ENCODE results near the gene FBXL14. TPM values are rescaled to one million over a fixed set of nuclear protein-coding genes. Genes with fewer than 3 reads are reported as not detected.

FBXL14 gene
- total and polyA plus RNA-seq, 8 donors, result 3.2 to 14.2 (median 8.7) TPM

GRCh38 chr12:1620092-1620491 lies 25.7 kb upstream of the FBXL14 start:
- TF ChIP-seq CTCF (IDR thresholded peaks at IDR 0.05), result no peak
- Histone ChIP-seq H3K27ac (no peak overlapping the region), H3K9me3 (no peaks in the 10 kb centered on the region)

GRCh38 chr12:1619587-1619986 lies 25.2 kb upstream of the FBXL14 start:
- ATAC-seq, result peak in 2 of 4 donors; percentile 53 to 67
- Histone ChIP-seq H3K9me3 (no peaks in the 10 kb centered on the region), H3K4me3 (no peak overlapping the region), H3K4me1 (no peaks in the 10 kb centered on the region), H3K27ac (no peak overlapping the region), H3K27me3 (no peaks in the 10 kb centered on the region), H3K36me3 (no peaks in the 10 kb centered on the region)
- DNase-seq, result peak in 1 of 6 donors; percentile 36
- no peak for TF ChIP-seq CTCF (IDR thresholded peaks at IDR 0.05)
- intact Hi-C loops (cut with DNase I), result no loop called here
- 81 to 84% methylated on average over 8 of the region's 8 CpGs for WGBS, 2 donors
- no peak for FAIRE-seq

More at GRCh38 chr12:1620092-1620491, 25.7 kb upstream of the FBXL14 start:
- 57 to 61% methylated on average over 1 of the region's 1 CpG for WGBS, 2 donors
- no peak for DNase-seq
- no peaks in the 10 kb centered on the region for H3K27me3 ChIP-seq
- intact Hi-C loops (cut with DNase I), result no loop called here
- no peak for ATAC-seq
- H3K4me3 ChIP-seq, result no peak overlapping the region
- H3K4me1 ChIP-seq, result no peaks in the 10 kb centered on the region
- no peak for FAIRE-seq
- H3K36me3 ChIP-seq, result no peaks in the 10 kb centered on the region

- Histone ChIP-seq H3K27me3 (no peaks in the 10 kb centered on the region), H3K4me3 (no peak overlapping the region), H3K27ac (no peak overlapping the region), H3K36me3 (no peaks in the 10 kb centered on the region), H3K4me1 (no peaks in the 10 kb centered on the region), H3K9me3 (no peaks in the 10 kb centered on the region)
- 82 to 91% methylated on average over 4 of the region's 4 CpGs for WGBS, 2 donors
- FAIRE-seq, result no peak
- intact Hi-C loops (cut with DNase I), result no loop called here
- TF ChIP-seq CTCF (IDR thresholded peaks at IDR 0.05), result no peak
- no peak for ATAC-seq
- DNase-seq, result no peak
Observed at GRCh38 chr12:1619159-1619558, 24.8 kb upstream of the FBXL14 start.

GRCh38 chr12:1618489-1618888 lies 24.1 kb upstream of the FBXL14 start:
- intact Hi-C loops (cut with DNase I), result no loop called here
- ATAC-seq (peak in 1 of 4 donors; percentile 30), DNase-seq (no peak), FAIRE-seq (no peak)
- no peaks in the 10 kb centered on the region for H3K36me3 ChIP-seq
- no peaks in the 10 kb centered on the region for H3K9me3 ChIP-seq
- no peak overlapping the region for H3K27ac ChIP-seq
- H3K4me1 ChIP-seq, result no peaks in the 10 kb centered on the region
- TF ChIP-seq CTCF (IDR thresholded peaks at IDR 0.05), result no peak
- H3K4me3 ChIP-seq, result no peak overlapping the region
- H3K27me3 ChIP-seq, result no peaks in the 10 kb centered on the region

- 87 to 88% methylated on average over 16 of the region's 16 CpGs for WGBS, 2 donors
- intact Hi-C loops (cut with DNase I), result no loop called here
- H3K4me3 ChIP-seq, result no peak overlapping the region
- DNase-seq (no peak), ATAC-seq (peak in 2 of 4 donors; percentile 12 to 19), FAIRE-seq (no peak)
- H3K27ac ChIP-seq, result no peak overlapping the region
- no peaks in the 10 kb centered on the region for H3K9me3 ChIP-seq
- TF ChIP-seq CTCF (IDR thresholded peaks at IDR 0.05), result no peak
- H3K27me3 ChIP-seq, result no peaks in the 10 kb centered on the region
- no peaks in the 10 kb centered on the region for H3K36me3 ChIP-seq
- H3K4me1 ChIP-seq, result peaks cover 0 to 1% (median 0%) of the 10 kb centered on the region in 3 donors
Observed at GRCh38 chr12:1616233-1617066, 22.1 kb upstream of the FBXL14 start.
